Endothelial cell of umbilical vein (primary cell): ENCODE data around the gene FADS2. TPM values are rescaled to one million over a fixed set of nuclear protein-coding genes. Genes with fewer than 3 reads are reported as not detected.
A peak's percentile ranks its signal among the peaks of the same experiment; 100 is the strongest.

Source experiments
- BruUV-seq: library from RNA; stranded (reverse); fragments of 400-500 nt; replicated peaks from 2 replicates; lab custom pipeline; 2021; lab: Mats Ljungman, UMichigan
- CTCF ChIA-PET: fragments of 300-600, 350-600 bp; sonication (Branson Sonifier 250); formaldehyde crosslinking; loops from one replicate; lab custom pipeline; 2021; ENCODE audit warnings: antibody characterized with exemption, inconsistent platforms; lab: Charles Lee
- POLR2A ChIA-PET: fragments of 300-600, 350-600 bp; sonication (Branson Sonifier 250); formaldehyde crosslinking; loops from one replicate; lab custom pipeline; 2021; ENCODE audit warnings: antibody characterized with exemption, inconsistent platforms; lab: Charles Lee
- DNase-seq: peaks from one replicate; pipeline ENCODE4 v3.0.0-alpha.2; 2011; ENCODE audit warnings: low read depth, low spot score
- FAIRE-seq: peaks from 2 replicates; lab custom pipeline; 2011; peaks lifted over from hg19 to GRCh38; lab: Jason Lieb, UNC
- H2AFZ ChIP-seq: 2 replicates; pipeline ENCODE4 v1.6.0; 2012; ENCODE audit warnings: low read depth, low read length, control low read depth, inconsistent platforms
- H3K27ac ChIP-seq: 2 replicates; pipeline ENCODE4 v1.5.1; 2011; ENCODE audit warnings: low read depth, mild to moderate bottlenecking, control low read depth, low read length, moderate library complexity; ENCODE audit not compliant: insufficient read depth
- H3K27me3 ChIP-seq, 2 experiments: 2 replicates each; pipeline versions ENCODE4 v1.6.0 to v1.6.1; 2011; ENCODE audit warnings: low read length in 2 of 2, mixed read lengths in 1 of 2; ENCODE audit not compliant: control insufficient read depth in 2 of 2, insufficient read depth in 2 of 2
- H3K36me3 ChIP-seq, 2 experiments: 2 replicates in 1 of 2; 3 replicates in 1 of 2; pipeline ENCODE4 v1.5.1; 2011; ENCODE audit warnings: low read length in 2 of 2, mild to moderate bottlenecking in 1 of 2, moderate library complexity in 1 of 2; ENCODE audit not compliant: control insufficient read depth in 2 of 2, insufficient read depth in 2 of 2; ENCODE audit errors: extremely low read depth in 1 of 2
- H3K4me1 ChIP-seq: 3 replicates; pipeline ENCODE4 v1.5.1; 2011; ENCODE audit warnings: mild to moderate bottlenecking, low read length; ENCODE audit not compliant: control insufficient read depth, insufficient read depth; ENCODE audit errors: extremely low read depth
- H3K4me2 ChIP-seq: 2 replicates; pipeline ENCODE4 v1.6.1; 2011; ENCODE audit warnings: low read length, control low read depth, mixed read lengths; ENCODE audit not compliant: insufficient read depth
- H3K4me3 ChIP-seq, 3 experiments: fragments of 200-600 bp in 1 of 3; sonication (generic), shearing (Covaris generic) in 1 of 3; replicated peaks in 1 of 3; 2 replicates each; pipeline ENCODE4 v1.5.1; 2011 to 2016; ENCODE audit warnings: control low read depth in 3 of 3, low read length in 3 of 3, mild to moderate bottlenecking in 2 of 3, inconsistent platforms in 1 of 3, low read depth in 1 of 3, moderate library complexity in 1 of 3; ENCODE audit not compliant: insufficient read depth in 1 of 3
- H3K79me2 ChIP-seq: 2 replicates; pipeline ENCODE4 v1.6.0; 2012; ENCODE audit warnings: low read length, inconsistent platforms; ENCODE audit not compliant: control insufficient read depth, insufficient read depth
- H3K9ac ChIP-seq: replicated peaks from 2 replicates; pipeline ENCODE3; 2011; ENCODE audit warnings: low read length, control low read depth; ENCODE audit not compliant: insufficient read depth; ENCODE audit errors: extremely low read depth
- H3K9me1 ChIP-seq: replicated peaks from 3 replicates; pipeline ENCODE4 v1.6.0; 2011; ENCODE audit warnings: mild to moderate bottlenecking, low read length; ENCODE audit not compliant: control insufficient read depth, insufficient read depth; ENCODE audit errors: extremely low read depth
- H3K9me3 ChIP-seq: replicated peaks from 2 replicates; pipeline ENCODE4 v1.5.1; 2012; ENCODE audit warnings: low read length, inconsistent platforms; ENCODE audit not compliant: control insufficient read depth, insufficient read depth
- H4K20me1 ChIP-seq: replicated peaks from 2 replicates; pipeline ENCODE3; 2011; ENCODE audit warnings: mild to moderate bottlenecking, low read length; ENCODE audit not compliant: control insufficient read depth, insufficient read depth; ENCODE audit errors: extremely low read depth
- CTCF ChIP-seq, 2 donors: IDR thresholded peaks; 1 replicate in 1 of 2; 2 replicates in 1 of 2; pipeline ENCODE4 v1.5.1; 2011; ENCODE audit warnings: low read length in 2 of 2, mild to moderate bottlenecking in 2 of 2, moderate library complexity in 2 of 2, control low read depth in 1 of 2, inconsistent platforms in 1 of 2, low read depth in 1 of 2; ENCODE audit not compliant: insufficient read depth in 1 of 2; ENCODE audit errors: extremely low read depth in 1 of 2
- EZH2 ChIP-seq: IDR thresholded peaks from 2 replicates; pipeline ENCODE4 v1.6.1; 2012; ENCODE audit warnings: borderline replicate concordance, low read depth, mild to moderate bottlenecking, moderate library complexity, low read length, inconsistent platforms; ENCODE audit not compliant: severe bottlenecking
- FOS ChIP-seq: IDR thresholded peaks from 2 replicates; pipeline ENCODE4 v1.6.1; 2011; ENCODE audit warnings: mild to moderate bottlenecking, low read length, moderate library complexity, borderline replicate concordance; ENCODE audit not compliant: insufficient read depth
- GATA2 ChIP-seq: IDR thresholded peaks from 2 replicates; pipeline ENCODE4 v1.7.0; 2011; ENCODE audit warnings: low read depth, mild to moderate bottlenecking, moderate library complexity, mixed read lengths, low read length; ENCODE audit not compliant: insufficient read length, insufficient read depth
- JUN ChIP-seq: IDR thresholded peaks from 2 replicates; pipeline ENCODE4 v1.6.1; 2011; ENCODE audit warnings: borderline replicate concordance, low read depth; ENCODE audit not compliant: insufficient read length, insufficient read depth
- MAX ChIP-seq: IDR thresholded peaks from 2 replicates; pipeline ENCODE4 v1.6.1; 2011; ENCODE audit not compliant: insufficient read depth, insufficient read length
- MYC ChIP-seq: IDR thresholded peaks from one replicate; pipeline ENCODE4 v1.6.1; 2011; ENCODE audit warnings: mild to moderate bottlenecking, low read depth, low read length
- POLR2A ChIP-seq: IDR thresholded peaks from 2 replicates; pipeline ENCODE4 v1.6.1; 2012; ENCODE audit warnings: low read depth, mild to moderate bottlenecking, control low read depth, low read length
- POLR2AphosphoS5 ChIP-seq: IDR thresholded peaks from 2 replicates; pipeline ENCODE4 v1.6.1; 2012; ENCODE audit warnings: low read depth, mild to moderate bottlenecking, control low read depth, low read length, moderate library complexity; ENCODE audit not compliant: insufficient read depth
- dilution Hi-C: fragments of 300-500 bp; cut with MboI; formaldehyde crosslinking; loops from one replicate; pipeline ENCODE4 v1.15.0; 2019; ENCODE audit warnings: low sequenced_read_pairs; ENCODE audit not compliant: extremely low pct_ligation_motif_present
- intact Hi-C: fragments of 100-400 bp; cut with micrococcal nuclease; formaldehyde crosslinking; loops from one replicate; pipeline ENCODE4 v1.10.0; 2022
- polyA plus RNA-seq, 4 experiments: library from polyadenylated mRNA; depleted of rRNA in 3 of 4; stranded (reverse) in 3 of 4; unstranded in 1 of 4; fragments of >200 nt; gene quantifications; 2 replicates each; pipeline versions ENCODE4 v1.2.1 to v1.2.3, GENCODE V29; 2011 to 2012; ENCODE audit warnings: missing spikeins in 1 of 4
- total RNA-seq: library from RNA; stranded (reverse); gene quantifications from 2 replicates; pipeline ENCODE4 v1.2.3, GENCODE V29; 2021

The FADS2 gene
- total and polyA plus RNA-seq, 2 donors (not counting 3 experiments of a cell fraction or from before 2014, with no cell fraction given), result 668 to 898 TPM

GRCh38 chr11:61832754-61833153 is 4.7 kb downstream of the FADS2 start:
- Histone ChIP-seq H3K79me2 (peaks cover 90% of the 10 kb centered on the region), H3K36me3 (peaks cover 0 to 8% of the 10 kb centered on the region in 2 experiments), H3K4me2 (no peak overlapping the region), H2AFZ (no peak overlapping the region), H3K27me3 (no peaks in the 10 kb centered on the region), H3K27ac (no peak overlapping the region), H3K9ac (no peak overlapping the region), H3K4me3 (no peak overlapping the region), H3K9me3 (no peaks in the 10 kb centered on the region), H3K4me1 (peaks cover 60% of the 10 kb centered on the region), H4K20me1 (peaks cover 4% of the 10 kb centered on the region), H3K9me1 (no peaks in the 10 kb centered on the region)
- intact Hi-C loops (no loop called here), dilution Hi-C loops (no loop called here)
- POLR2A ChIA-PET, result no interaction called here
- FAIRE-seq, result no peak
- CTCF ChIA-PET, result interaction anchor here (2.3 to 5.7 kb wide), 2 partner anchors 16 to 36 kb away, joined by 6 to 38 read pairs; partner anchors contain the start of gene FADS1
- TF ChIP-seq JUN, result no peak
- no peak for DNase-seq
- no TSS peak for BruUV-seq

GRCh38 chr11:61833471-61833870 is 5.4 kb downstream of the FADS2 start:
- intact Hi-C loops (no loop called here), dilution Hi-C loops (no loop called here)
- H3K9ac ChIP-seq, result no peak overlapping the region
- peaks cover 92% of the 10 kb centered on the region for H3K79me2 ChIP-seq
- H3K4me1 ChIP-seq, result peaks cover 60% of the 10 kb centered on the region
- no peak overlapping the region for H3K4me3 ChIP-seq
- peaks cover 4% of the 10 kb centered on the region for H4K20me1 ChIP-seq
- H3K4me2 ChIP-seq, result peak overlapping the region; percentile 16
- ChIA-PET CTCF (interaction anchor here (1.7 to 5.7 kb wide), 3 partner anchors 17 to 249 kb away, joined by 4 to 38 read pairs (median 6); partner anchors contain the start of gene FADS1), POLR2A (interaction anchor here (0.6 to 2.3 kb wide), 2 partner anchors 19 to 35 kb away, joined by 3 to 10 read pairs; no protein-coding TSS in a partner anchor)
- BruUV-seq, result no TSS peak
- no peak for DNase-seq
- no peak for FAIRE-seq
- peak overlapping the region; percentile 98 for H3K27ac ChIP-seq
- no peak overlapping the region for H2AFZ ChIP-seq
- no peaks in the 10 kb centered on the region for H3K9me3 ChIP-seq
- peaks cover 3 to 14% of the 10 kb centered on the region in 2 experiments for H3K36me3 ChIP-seq
- TF ChIP-seq CTCF (IDR thresholded peaks at IDR 0.05; ENCODE audit: extremely low read depth in 1 of 2, insufficient read depth in 1 of 2, low read depth in 1 of 2, low read length in 2 of 2), result no peak
- TF ChIP-seq FOS, result no peak
- TF ChIP-seq POLR2A, result no peak
- no peak for TF ChIP-seq GATA2
- TF ChIP-seq JUN, result no peak
- no peak for TF ChIP-seq EZH2
- no peak for TF ChIP-seq MAX
- TF ChIP-seq MYC, result no peak
- TF ChIP-seq POLR2AphosphoS5, result no peak
- no peaks in the 10 kb centered on the region for H3K9me1 ChIP-seq
- H3K27me3 ChIP-seq, result no peaks in the 10 kb centered on the region
